Sigmoid colon (tissue), 4 donors: ENCODE measurements around the gene NTM.

Experiments used
- EP300 ChIP-seq, 4 donors: sonication (generic); formaldehyde crosslinking; IDR thresholded peaks; one replicate each; pipeline ENCODE4 v1.6.1; 2017; ENCODE audit warnings: antibody characterized with exemption in 4 of 4
- POLR2A ChIP-seq, 2 donors: fragments of 450-650 bp; IDR thresholded peaks; one replicate each; pipeline ENCODE4 v1.6.1; 2016; ENCODE audit warnings: antibody characterized with exemption in 2 of 2, mild to moderate bottlenecking in 2 of 2, moderate library complexity in 2 of 2
- TF ChIP-seq, protein P1 (sequence below), 4 experiments: fragments of 450-650 bp in 3 of 4; fragments of 200-600 bp in 1 of 4; IDR thresholded peaks; one replicate each; pipeline ENCODE4 v1.5.1; 2016 to 2019; ENCODE audit warnings: antibody characterized with exemption in 4 of 4, mild to moderate bottlenecking in 3 of 4, moderate library complexity in 2 of 4

DNA sequence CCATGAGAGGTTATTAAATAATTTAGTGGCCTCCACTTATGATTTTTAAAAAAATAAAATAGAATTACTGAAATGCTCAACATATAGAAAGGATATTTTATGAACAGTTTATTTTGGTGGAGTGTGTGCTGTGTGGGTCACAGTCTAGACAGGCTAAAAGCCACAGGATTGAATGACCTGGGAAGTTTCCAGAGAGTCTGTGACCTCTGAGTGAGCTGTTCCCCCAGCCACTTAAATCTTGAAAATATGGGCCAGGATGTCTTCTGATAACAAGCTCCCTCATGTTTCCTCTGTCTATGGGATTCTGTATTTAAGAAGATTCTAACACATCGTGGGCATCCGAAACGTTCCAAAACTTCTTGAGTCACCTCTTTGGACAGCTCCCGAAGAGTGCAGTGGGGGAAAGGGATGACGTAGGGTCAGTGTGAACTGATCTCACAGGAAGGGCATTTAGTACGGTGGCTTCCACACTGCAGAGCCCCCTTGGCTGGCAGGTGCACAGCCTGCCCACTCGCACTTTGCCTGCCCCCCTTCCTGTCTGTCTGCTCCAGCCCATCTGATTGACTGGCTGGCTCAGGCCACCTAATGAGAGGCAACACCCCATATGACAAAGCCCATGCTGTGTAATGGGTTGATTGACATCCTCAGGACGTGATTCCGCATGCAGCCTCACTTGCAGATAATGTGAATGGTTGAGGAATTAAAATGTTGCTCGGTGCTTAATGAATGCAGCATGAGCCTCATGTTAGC is 97.4 kb downstream of the NTM start:
- TF ChIP-seq POLR2A (IDR thresholded peaks at IDR 0.05) (no peak), EP300 (IDR thresholded peaks at IDR 0.05) (no peak)
- TF ChIP-seq, protein P1, sequence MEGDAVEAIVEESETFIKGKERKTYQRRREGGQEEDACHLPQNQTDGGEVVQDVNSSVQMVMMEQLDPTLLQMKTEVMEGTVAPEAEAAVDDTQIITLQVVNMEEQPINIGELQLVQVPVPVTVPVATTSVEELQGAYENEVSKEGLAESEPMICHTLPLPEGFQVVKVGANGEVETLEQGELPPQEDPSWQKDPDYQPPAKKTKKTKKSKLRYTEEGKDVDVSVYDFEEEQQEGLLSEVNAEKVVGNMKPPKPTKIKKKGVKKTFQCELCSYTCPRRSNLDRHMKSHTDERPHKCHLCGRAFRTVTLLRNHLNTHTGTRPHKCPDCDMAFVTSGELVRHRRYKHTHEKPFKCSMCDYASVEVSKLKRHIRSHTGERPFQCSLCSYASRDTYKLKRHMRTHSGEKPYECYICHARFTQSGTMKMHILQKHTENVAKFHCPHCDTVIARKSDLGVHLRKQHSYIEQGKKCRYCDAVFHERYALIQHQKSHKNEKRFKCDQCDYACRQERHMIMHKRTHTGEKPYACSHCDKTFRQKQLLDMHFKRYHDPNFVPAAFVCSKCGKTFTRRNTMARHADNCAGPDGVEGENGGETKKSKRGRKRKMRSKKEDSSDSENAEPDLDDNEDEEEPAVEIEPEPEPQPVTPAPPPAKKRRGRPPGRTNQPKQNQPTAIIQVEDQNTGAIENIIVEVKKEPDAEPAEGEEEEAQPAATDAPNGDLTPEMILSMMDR (IDR thresholded peaks at IDR 0.05): no peak
